IMR-90 (cell line): ENCODE measurements around the gene TRIM62. TPM values are rescaled to one million over a fixed set of nuclear protein-coding genes. Genes with fewer than 3 reads are reported as not detected.

Experiments
- ATAC-seq: fragments of 200-7000 bp; cut with Tn5 transposase; 2 replicates; pipeline ENCODE4 v1.9.1; 2020; ENCODE audit warnings: low read depth, mild to moderate bottlenecking, moderate library complexity
- BruUV-seq: library from RNA; stranded (reverse); fragments of 400-500 nt; replicated peaks from 2 replicates; lab custom pipeline; 2021; lab: Mats Ljungman, UMichigan
- CTCF ChIA-PET: fragments of 300-600 bp; formaldehyde crosslinking; extraction: SDS; loops from one replicate; lab custom pipeline; 2021; ENCODE audit warnings: antibody characterized with exemption; lab: Yijun Ruan, JAX
- POLR2A ChIA-PET: fragments of 300-600 bp; sonication (Branson Sonifier 250); formaldehyde crosslinking; loops from one replicate; lab custom pipeline; 2022; ENCODE audit warnings: antibody characterized with exemption; ENCODE audit not compliant: unreplicated experiment; lab: Charles Lee
- DNase-seq: peaks from one replicate; pipeline ENCODE4 v3.0.0; 2013
- H2AFZ ChIP-seq: replicated peaks from 2 replicates; pipeline ENCODE3; 2013; ENCODE audit warnings: low read length, mild to moderate bottlenecking; ENCODE audit not compliant: poor library complexity
- H2AK5ac ChIP-seq: 2 replicates; pipeline ENCODE4 v1.6.1; 2013; ENCODE audit warnings: low read depth, low read length, inconsistent platforms
- H2AK9ac ChIP-seq: replicated peaks from 2 replicates; pipeline ENCODE3; 2013; ENCODE audit warnings: mild to moderate bottlenecking, low read depth, low read length, moderate library complexity; ENCODE audit not compliant: poor library complexity
- H2BK120ac ChIP-seq: 2 replicates; pipeline ENCODE4 v1.6.1; 2013; ENCODE audit warnings: low read depth, low read length, inconsistent platforms
- H2BK15ac ChIP-seq: 3 replicates; pipeline ENCODE4 v1.6.1; 2013; ENCODE audit warnings: low read depth, low read length, inconsistent platforms
- H2BK20ac ChIP-seq: 2 replicates; pipeline ENCODE4 v1.6.1; 2013; ENCODE audit warnings: low read depth, mild to moderate bottlenecking, inconsistent platforms, low read length, moderate library complexity
- H2BK5ac ChIP-seq: 2 replicates; pipeline ENCODE4 v1.6.1; 2013; ENCODE audit warnings: mild to moderate bottlenecking, low read depth, low read length, inconsistent platforms; ENCODE audit not compliant: poor library complexity, severe bottlenecking
- H3K14ac ChIP-seq: replicated peaks from 2 replicates; pipeline ENCODE4 v1.6.1; 2013; ENCODE audit warnings: low read depth, low read length, inconsistent platforms
- H3K18ac ChIP-seq: 2 replicates; pipeline ENCODE4 v1.6.1; 2013; ENCODE audit warnings: low read depth, low read length, control low read depth
- H3K23ac ChIP-seq: 2 replicates; pipeline ENCODE4 v1.6.1; 2013; ENCODE audit warnings: low read depth, low read length, inconsistent platforms
- H3K27ac ChIP-seq: 2 replicates; pipeline ENCODE4 v1.5.1; 2013; ENCODE audit warnings: mild to moderate bottlenecking, control low read depth, low read length; ENCODE audit not compliant: insufficient read depth
- H3K27me3 ChIP-seq: 2 replicates; pipeline ENCODE4 v1.6.1; 2013; ENCODE audit warnings: low read length; ENCODE audit not compliant: control insufficient read depth, insufficient read depth
- H3K36me3 ChIP-seq: 2 replicates; pipeline ENCODE4 v1.6.1; 2013; ENCODE audit warnings: low read length, mixed read lengths; ENCODE audit not compliant: control insufficient read depth, insufficient read depth
- H3K4ac ChIP-seq: 2 replicates; pipeline ENCODE4 v1.6.1; 2013; ENCODE audit warnings: low read depth, low read length, inconsistent platforms
- H3K4me1 ChIP-seq: 2 replicates; pipeline ENCODE4 v1.6.1; 2013; ENCODE audit warnings: low read length, mixed read lengths; ENCODE audit not compliant: control insufficient read depth, insufficient read depth
- H3K4me2 ChIP-seq: 2 replicates; pipeline ENCODE4 v1.6.1; 2013; ENCODE audit warnings: low read depth, mild to moderate bottlenecking, control low read depth, low read length, moderate library complexity
- H3K4me3 ChIP-seq: 2 replicates; pipeline ENCODE4 v1.5.1; 2013; ENCODE audit warnings: low read depth, mild to moderate bottlenecking, control low read depth, low read length, moderate library complexity; ENCODE audit not compliant: insufficient read depth
- H3K56ac ChIP-seq: 2 replicates; pipeline ENCODE4 v1.6.1; 2013; ENCODE audit warnings: low read length, inconsistent platforms; ENCODE audit not compliant: insufficient read depth; ENCODE audit errors: extremely low read depth
- H3K79me1 ChIP-seq, 2 experiments: 2 replicates each; pipeline ENCODE4 v1.6.1; 2013; ENCODE audit warnings: low read length in 2 of 2, inconsistent platforms in 1 of 2, low read depth in 1 of 2
- H3K9ac ChIP-seq: 2 replicates; pipeline ENCODE4 v1.6.1; 2013; ENCODE audit warnings: low read depth, low read length, control low read depth
- H3K9me1 ChIP-seq: 2 replicates; pipeline ENCODE4 v1.6.1; 2013; ENCODE audit warnings: low read length, inconsistent platforms; ENCODE audit not compliant: insufficient read depth
- H3K9me3 ChIP-seq: 2 replicates; pipeline ENCODE4 v1.6.1; 2013; ENCODE audit warnings: low read length; ENCODE audit not compliant: control insufficient read depth, insufficient read depth
- H4K20me1 ChIP-seq: 2 replicates; pipeline ENCODE4 v1.6.1; 2013; ENCODE audit warnings: low read length, inconsistent platforms; ENCODE audit not compliant: insufficient read depth
- H4K5ac ChIP-seq: 2 replicates; pipeline ENCODE4 v1.6.1; 2013; ENCODE audit warnings: mild to moderate bottlenecking, low read depth, low read length, control low read depth
- H4K8ac ChIP-seq, 2 experiments: 2 replicates each; pipeline ENCODE4 v1.6.1; 2013; ENCODE audit warnings: low read depth in 2 of 2, low read length in 2 of 2, control low read depth in 1 of 2, inconsistent platforms in 1 of 2
- H4K91ac ChIP-seq: 2 replicates; pipeline ENCODE4 v1.6.1; 2013; ENCODE audit warnings: low read depth, low read length, inconsistent platforms; ENCODE audit not compliant: insufficient read depth
- BHLHE40 ChIP-seq: fragments of 150-350 bp; IDR thresholded peaks from 2 replicates; pipeline ENCODE4 v1.6.1; 2016; ENCODE audit warnings: mild to moderate bottlenecking, low read depth, low read length
- CEBPB ChIP-seq: IDR thresholded peaks from 2 replicates; pipeline ENCODE4 v1.6.1; 2012; ENCODE audit warnings: low read depth, low read length, improper control_type of control experiment
- CHD1 ChIP-seq: IDR thresholded peaks from 2 replicates; pipeline ENCODE4 v1.6.1; 2012; ENCODE audit warnings: low read depth, low read length, improper control_type of control experiment
- CTCF ChIP-seq: conservative IDR thresholded peaks from 2 replicates; pipeline ENCODE4 v1.5.1; 2012; ENCODE audit warnings: mild to moderate bottlenecking, low read depth, low read length, improper control_type of control experiment
- ELK1 ChIP-seq: fragments of 150-350 bp; IDR thresholded peaks from 2 replicates; pipeline ENCODE4 v1.6.1; 2016; ENCODE audit warnings: low read depth, mild to moderate bottlenecking, low read length, moderate library complexity, borderline replicate concordance
- FOS ChIP-seq: fragments of 150-350 bp; IDR thresholded peaks from 2 replicates; pipeline ENCODE4 v1.6.1; 2016; ENCODE audit warnings: low read depth, low read length
- MAFK ChIP-seq: IDR thresholded peaks from 2 replicates; pipeline ENCODE4 v1.6.1; 2012; ENCODE audit warnings: low read depth, low read length, improper control_type of control experiment
- MAZ ChIP-seq: IDR thresholded peaks from 2 replicates; pipeline ENCODE4 v1.6.1; 2012; ENCODE audit warnings: low read depth, mild to moderate bottlenecking, low read length, improper control_type of control experiment, moderate library complexity, borderline replicate concordance
- MXI1 ChIP-seq: IDR thresholded peaks from 2 replicates; pipeline ENCODE4 v1.6.1; 2012; ENCODE audit warnings: low read depth, mild to moderate bottlenecking, low read length, moderate library complexity, borderline replicate concordance
- NFE2L2 ChIP-seq: fragments of 150-350 bp; IDR thresholded peaks from 2 replicates; pipeline ENCODE4 v1.6.1; 2016; ENCODE audit warnings: low read depth, mild to moderate bottlenecking, low read length
- POLR2A ChIP-seq: IDR thresholded peaks from 2 replicates; pipeline ENCODE4 v1.6.1; 2012; ENCODE audit warnings: mild to moderate bottlenecking, low read depth, low read length
- RAD21 ChIP-seq: IDR thresholded peaks from 2 replicates; pipeline ENCODE4 v1.6.1; 2012; ENCODE audit warnings: low read length, improper control_type of control experiment
- RCOR1 ChIP-seq: IDR thresholded peaks from 2 replicates; pipeline ENCODE4 v1.6.1; 2012; ENCODE audit warnings: mild to moderate bottlenecking, low read length, improper control_type of control experiment; ENCODE audit not compliant: insufficient replicate concordance
- RFX5 ChIP-seq: IDR thresholded peaks from 2 replicates; pipeline ENCODE4 v1.8.0; 2012; ENCODE audit warnings: low read depth, mild to moderate bottlenecking, low read length, moderate library complexity
- SMC3 ChIP-seq: fragments of 150-350 bp; IDR thresholded peaks from 2 replicates; pipeline ENCODE4 v1.6.1; 2016; ENCODE audit warnings: low read depth, mild to moderate bottlenecking, antibody characterized with exemption, low read length, moderate library complexity
- USF2 ChIP-seq: fragments of 150-350 bp; IDR thresholded peaks from 2 replicates; pipeline ENCODE4 v1.6.1; 2017; ENCODE audit warnings: mild to moderate bottlenecking, antibody characterized with exemption, low read length, low read depth
- WGBS, 2 experiments: methylation state at CpG; one replicate each; pipeline versions ENCODE4 v1.1.5 to v1.1.7; 2013; ENCODE audit warnings: missing lambda C conversion rate in 2 of 2; ENCODE audit not compliant: insufficient read length in 1 of 2; ENCODE audit errors: extremely low coverage in 2 of 2; 5-methylcytosine and 5-hydroxymethylcytosine counted together
- dilution Hi-C: fragments of 300-500 bp; cut with HindIII; formaldehyde crosslinking; loops from one replicate; pipeline ENCODE4 v1.14.3; 2018; ENCODE audit warnings: low sequenced_read_pairs; ENCODE audit not compliant: unreplicated experiment
- in situ Hi-C: fragments of 300-500 bp; cut with MboI; formaldehyde crosslinking; loops from 3 replicates; pipeline ENCODE4 v1.14.3; 2019; ENCODE audit warnings: low sequenced_read_pairs, inconsistent platforms, mixed read lengths
- intact Hi-C: fragments of 100-400 bp; cut with micrococcal nuclease; formaldehyde crosslinking; loops from 2 replicates; pipeline ENCODE4 v1.10.0; 2022
- polyA plus RNA-seq, 3 experiments: library from polyadenylated mRNA; depleted of rRNA; stranded (reverse); fragments of >200 nt; gene quantifications; 2 replicates each; pipeline ENCODE4 v1.2.3, GENCODE V29; 2012; ENCODE audit warnings: low replicate concordance in 1 of 3
- total RNA-seq: library from RNA; depleted of rRNA; stranded (reverse); fragments of >200 nt; gene quantifications from 2 replicates; pipeline ENCODE4 v1.2.3, GENCODE V29; 2012

Gene TRIM62
- total and polyA plus RNA-seq, 2 of the 4 experiments (the other 2 are of a cell fraction): 3.0 to 11.1 TPM

- H3K9me1 ChIP-seq: peaks cover 30% of the 10 kb centered on the region
- no peak overlapping the region for H2AFZ ChIP-seq
- H3K4ac ChIP-seq: no peak overlapping the region
- in situ Hi-C loops (no loop called here), intact Hi-C loops (no loop called here), dilution Hi-C loops (no loop called here)
- peaks cover 19 to 73% of the 10 kb centered on the region in 2 experiments for H3K79me1 ChIP-seq
- H2BK120ac ChIP-seq: no peak overlapping the region
- H3K9me3 ChIP-seq: no peaks in the 10 kb centered on the region
- ChIA-PET CTCF (interaction anchor here (0.6 kb wide), 1 partner anchor 22 kb away, joined by 3 read pairs; no protein-coding TSS in a partner anchor), POLR2A (no interaction called here)
- TF ChIP-seq RFX5: no peak
- TF ChIP-seq MXI1: no peak
- TF ChIP-seq USF2: no peak
- no peak for TF ChIP-seq RCOR1
- no peak for TF ChIP-seq SMC3
- TF ChIP-seq CTCF: no peak
- no peak for TF ChIP-seq POLR2A
- no peak for TF ChIP-seq NFE2L2
- no peak for TF ChIP-seq MAZ
- no peak for TF ChIP-seq ELK1
- TF ChIP-seq CHD1: no peak
- no peak for TF ChIP-seq MAFK
- no peak for TF ChIP-seq RAD21
- TF ChIP-seq FOS: no peak
- no peak for TF ChIP-seq BHLHE40
- no peak for TF ChIP-seq CEBPB
- H4K91ac ChIP-seq: no peak overlapping the region
- no peaks in the 10 kb centered on the region for H3K27me3 ChIP-seq
- no peak overlapping the region for H3K4me3 ChIP-seq
- no peak overlapping the region for H2AK5ac ChIP-seq
- no peak overlapping the region for H3K23ac ChIP-seq
- H3K14ac ChIP-seq: no peak overlapping the region
- peak overlapping the region; percentile 24; the same call in 1 of the 2 replicates for H4K5ac ChIP-seq
- ATAC-seq (no peak), DNase-seq (no peak)
- no peak overlapping the region for H4K8ac ChIP-seq
- peaks cover 8% of the 10 kb centered on the region for H3K4me1 ChIP-seq
- BruUV-seq: no TSS peak
- H3K27ac ChIP-seq: no peak overlapping the region
- WGBS, 2 experiments: no CpG with 5 or more reads among the region's 2 CpGs
- peak overlapping the region; percentile 53 for H2BK5ac ChIP-seq
- no peak overlapping the region for H3K56ac ChIP-seq
- no peak overlapping the region; the same call in 1 of the 2 replicates for H2BK20ac ChIP-seq
- no peak overlapping the region for H2BK15ac ChIP-seq
- H3K9ac ChIP-seq: no peak overlapping the region
- H3K18ac ChIP-seq: no peak overlapping the region
- H3K36me3 ChIP-seq: peaks cover 10% of the 10 kb centered on the region; the same call in 1 of the 2 replicates
- H3K4me2 ChIP-seq: no peak overlapping the region
- no peak overlapping the region for H2AK9ac ChIP-seq
- peaks cover 16% of the 10 kb centered on the region for H4K20me1 ChIP-seq
Measured at GRCh38 chr1:33175865-33176264, 6.0 kb downstream of the TRIM62 start.
